Activated effector memory CD4-positive, alpha-beta T cell treated with Interleukin-2 at 50 U/mL for 16 hours (primary cell): ENCODE results near the gene ACTR1B.
"Not testable (repeated sequence)": the region's sequence is repeated elsewhere in the genome, so short reads cannot be mapped to it uniquely, and the experiment has no call there.

ENCODE experiments used
- DNase-seq: peaks from one replicate; pipeline ENCODE4 v3.0.0-alpha.2; 2020

The ACTR1B gene

DNA sequence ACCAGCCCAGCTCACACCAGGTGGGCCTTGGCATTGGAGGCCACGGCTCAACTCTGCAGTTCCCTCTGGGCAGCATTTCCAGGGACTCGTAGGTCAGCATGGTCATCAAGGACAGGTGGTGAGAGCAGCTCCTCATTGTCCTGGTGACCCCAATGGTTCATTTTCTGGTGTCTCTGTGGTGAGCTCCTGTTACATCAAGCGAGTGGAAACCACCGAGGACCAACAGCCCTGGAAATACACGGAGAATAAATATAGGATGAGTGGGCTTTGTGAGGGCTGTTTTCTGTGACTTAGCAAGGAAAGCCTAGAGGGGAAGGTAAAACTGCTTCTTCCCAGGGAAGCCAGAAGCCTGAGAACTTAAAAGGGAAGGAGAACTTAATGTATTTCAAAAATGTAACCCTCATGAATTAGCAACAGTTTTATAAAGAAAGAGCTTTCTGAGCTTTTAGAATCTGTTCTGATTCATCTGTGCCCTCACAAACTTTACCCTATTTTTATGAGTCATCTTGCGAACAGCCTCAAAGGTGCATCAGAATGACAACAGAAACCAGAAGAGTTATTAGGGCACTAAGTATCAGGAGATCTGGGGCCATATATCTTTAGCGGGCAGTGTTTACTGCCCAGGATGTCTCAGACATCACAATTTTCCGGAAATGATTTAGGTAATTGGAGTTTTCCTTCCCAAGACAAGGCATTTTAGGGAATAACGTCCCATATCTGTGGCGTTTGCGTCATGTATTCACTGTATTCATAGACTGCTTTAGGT lies 24.4 kb upstream of the ACTR1B start:
- DNase-seq = no peak

DNA sequence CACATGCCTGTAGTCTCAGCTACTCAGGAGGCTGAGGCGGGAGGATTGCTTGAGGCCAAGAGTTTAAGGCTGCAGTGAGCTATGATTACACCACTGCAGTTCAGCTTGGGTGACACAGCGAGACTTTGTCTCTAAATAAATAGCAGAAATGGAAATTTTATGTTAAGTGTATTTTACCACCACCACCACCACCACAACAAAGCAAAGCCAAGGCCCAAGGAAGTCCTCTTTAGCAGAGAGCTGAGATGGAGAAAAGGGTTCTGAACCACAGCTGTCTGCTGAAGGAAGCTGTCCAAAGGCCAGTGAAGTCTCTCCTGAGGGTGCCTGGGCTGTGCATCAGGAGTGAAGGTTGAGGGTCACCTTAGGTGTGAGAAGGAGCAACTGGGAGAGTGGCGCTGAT lies 23.4 kb upstream of the ACTR1B start:
- DNase-seq = not testable (repeated sequence)

DNA sequence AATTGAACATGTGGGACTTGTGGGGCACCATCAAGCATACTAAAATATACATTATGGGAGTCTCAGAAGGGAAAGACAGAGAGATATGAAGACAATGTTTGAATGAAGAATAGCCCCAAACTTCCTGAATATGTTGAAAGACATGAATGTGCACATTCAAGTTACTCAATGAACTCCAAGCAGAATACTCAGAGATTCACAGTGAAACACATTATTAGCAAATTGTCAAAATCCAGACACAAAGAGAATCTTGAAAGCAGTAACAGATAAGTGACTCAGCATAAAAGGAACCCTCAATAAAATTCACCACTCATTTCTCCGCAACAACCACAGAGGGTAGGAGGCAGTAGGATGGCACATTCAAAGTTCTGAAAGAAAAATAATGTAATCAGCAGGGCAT lies 14.5 kb upstream of the ACTR1B start:
- no peak for DNase-seq

DNA sequence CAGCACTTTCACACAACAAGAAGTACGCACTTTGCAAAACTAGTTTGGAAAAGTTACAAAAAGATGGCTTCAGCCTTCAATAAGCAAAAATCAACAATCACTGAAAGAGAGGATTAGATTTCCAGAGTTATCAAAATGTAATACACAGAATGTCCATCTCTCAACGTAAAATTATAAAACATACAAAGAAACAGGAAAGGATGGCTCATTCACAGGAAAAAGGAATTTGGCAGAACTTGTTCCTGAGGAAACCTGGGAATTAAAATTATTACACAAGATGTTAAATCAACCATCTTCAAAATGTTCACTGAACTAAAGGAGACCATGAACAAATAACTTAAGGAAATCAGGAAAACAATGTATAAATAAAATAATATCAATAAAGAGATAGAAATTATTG lies 13.6 kb upstream of the ACTR1B start:
- no peak for DNase-seq

DNA sequence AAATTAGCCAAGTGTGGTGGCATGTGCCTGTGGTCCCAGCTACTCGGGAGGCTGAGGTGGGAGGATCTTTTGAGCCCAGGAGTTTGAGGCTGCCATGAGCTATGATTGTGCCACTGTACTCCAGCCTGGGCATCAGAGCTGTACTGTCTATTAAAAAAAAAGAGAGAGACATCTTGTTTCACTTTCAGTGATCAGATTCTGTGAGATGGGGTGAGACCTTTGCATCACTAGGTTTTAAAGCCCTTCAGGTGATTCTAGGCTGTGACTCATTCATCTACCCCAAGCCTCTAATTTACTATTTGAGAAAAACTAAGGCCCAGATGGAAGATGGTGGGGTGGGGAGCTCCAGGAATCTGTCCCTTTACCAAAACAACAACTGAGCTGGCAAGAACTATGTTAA lies 12.8 kb upstream of the ACTR1B start:
- DNase-seq = no peak

DNA sequence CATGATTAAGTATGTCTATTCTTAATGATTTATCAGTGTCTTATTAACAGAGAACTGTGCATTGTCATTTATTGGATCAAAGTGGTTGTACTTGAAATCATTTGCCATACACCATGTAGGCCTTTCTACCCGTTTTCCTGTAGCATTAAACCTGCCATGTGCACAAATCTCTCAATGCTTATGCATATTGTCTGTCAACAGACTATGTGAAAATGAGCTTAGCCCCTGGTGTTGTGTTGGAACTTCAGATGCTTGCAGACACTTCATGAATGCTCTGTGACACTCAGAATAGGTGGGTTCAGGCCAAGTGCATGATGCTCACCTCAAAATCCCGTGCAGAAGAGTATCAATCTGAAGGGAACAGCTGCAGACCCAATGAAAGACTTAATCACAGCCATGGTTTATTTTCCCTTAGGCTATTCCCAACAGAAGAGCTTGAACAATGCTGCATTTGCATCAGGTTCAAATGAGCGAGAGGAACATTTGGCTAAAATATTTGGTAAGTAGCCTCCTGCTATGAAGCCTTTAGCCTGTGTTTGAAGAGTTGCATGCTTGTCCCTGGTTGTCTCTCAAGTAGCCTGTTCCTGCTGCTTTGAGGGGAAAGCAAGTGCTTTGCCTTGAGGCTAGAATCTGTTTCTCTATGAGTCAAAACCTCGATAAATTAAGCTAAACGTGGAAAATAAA lies 11.7 kb upstream of the ACTR1B start:
- no peak for DNase-seq

- DNase-seq = no peak
These were observed 10.1 kb upstream of the ACTR1B start for GRCh38 chr2:97673915-97674283.

GRCh38 chr2:97673182-97673914 lies 9.5 kb upstream of the ACTR1B start:
- DNase-seq = no peak

- DNase-seq = not testable (repeated sequence)
These were observed 8.8 kb upstream of the ACTR1B start for GRCh38 chr2:97672606-97673140.

- DNase-seq = no peak
These were observed 7.7 kb upstream of the ACTR1B start for GRCh38 chr2:97671526-97671925.

- no peak for DNase-seq
These were observed 6.6 kb upstream of the ACTR1B start for GRCh38 chr2:97670471-97670870.

DNA sequence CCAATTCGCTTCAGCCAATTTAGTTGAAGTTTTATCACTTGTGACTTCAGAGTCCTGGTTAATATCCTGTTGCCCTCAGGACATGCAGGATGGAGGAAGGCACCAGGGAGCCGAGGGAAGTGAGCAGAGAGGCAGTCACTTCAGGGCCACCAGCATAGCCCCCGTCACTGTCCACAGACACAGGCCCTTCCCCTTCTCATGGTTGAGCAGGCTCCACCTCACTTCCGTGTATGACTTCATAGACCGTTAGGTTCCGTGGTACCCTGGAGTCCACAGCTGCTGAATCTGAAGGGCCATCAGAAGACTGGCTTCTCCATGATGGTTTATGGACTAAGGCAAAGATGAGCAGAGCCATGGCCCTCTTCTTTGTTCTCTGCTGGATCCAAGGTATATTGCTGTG lies 5.6 kb upstream of the ACTR1B start, which contains the start of gene C2orf92:
Gene C2orf92 (plus strand): TSS at position 266 of the 400 bp plus-strand sequence. CDS start 76 bp downstream, at position 342.
- DNase-seq = no peak

DNA sequence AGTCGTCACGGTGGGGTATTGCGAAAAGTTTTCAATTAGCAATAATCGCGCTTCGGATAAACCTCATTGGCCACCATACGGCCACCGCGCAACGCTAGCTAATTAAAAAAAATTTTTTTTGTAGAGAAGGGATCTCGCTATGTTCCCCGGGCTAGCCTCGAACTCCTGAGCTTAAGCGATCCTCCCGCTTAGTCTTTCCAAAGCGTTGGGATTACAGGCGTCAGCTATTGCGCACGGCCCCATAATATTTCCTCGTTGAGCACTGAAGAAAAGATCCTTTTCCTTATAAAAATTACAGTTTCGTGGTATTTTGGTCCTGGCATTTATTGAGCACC lies 759 bp upstream of the ACTR1B start:
- no peak for DNase-seq

DNA sequence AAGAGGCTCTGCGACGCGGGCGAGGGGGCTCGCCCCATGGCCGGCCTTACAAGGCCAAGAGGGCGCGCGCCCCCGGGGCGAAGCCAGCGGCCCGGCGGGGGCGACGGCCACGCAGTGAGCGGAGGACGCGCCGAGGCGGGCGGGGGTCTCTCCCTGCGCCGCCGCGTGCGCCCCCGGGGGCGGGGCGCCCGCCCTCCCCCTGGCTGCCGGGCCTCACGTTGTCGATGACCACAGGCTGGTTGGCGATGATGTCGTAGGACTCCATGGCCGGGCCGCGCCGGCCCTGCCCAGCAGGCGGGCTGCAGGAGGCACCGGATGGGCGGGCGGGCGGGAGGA lies 250 bp downstream of the ACTR1B start:
- no peak for DNase-seq

GRCh38 chr2:97662895-97663625 lies 784 bp downstream of the ACTR1B start:
- DNase-seq = peak; percentile 49

DNA sequence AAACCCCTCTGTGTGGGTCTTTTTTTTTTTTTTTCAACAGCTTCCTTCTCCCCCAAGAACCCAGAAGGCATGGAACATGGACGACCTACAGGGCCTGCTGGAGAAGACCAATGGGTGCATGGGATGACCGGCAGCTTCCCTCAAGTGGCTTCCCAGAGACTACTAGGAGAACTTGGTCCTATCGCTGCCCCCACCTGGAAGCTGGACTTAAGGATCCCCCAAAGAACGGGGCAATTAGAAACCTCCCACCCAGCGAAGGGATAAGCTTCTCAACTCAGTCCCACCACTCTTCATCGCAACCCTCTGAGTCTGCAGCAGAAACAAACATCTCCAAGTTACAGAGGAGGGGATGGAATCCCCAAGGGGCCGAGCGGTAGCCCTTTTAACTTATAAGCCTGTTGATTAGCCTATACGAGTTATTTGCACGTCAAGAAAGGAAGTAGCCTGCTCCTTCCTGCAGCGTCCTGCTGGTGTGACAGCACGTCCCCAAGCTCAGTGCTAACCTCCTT lies 1.4 kb downstream of the ACTR1B start:
- no peak for DNase-seq

- no peak for DNase-seq
These were observed 1.9 kb downstream of the ACTR1B start for GRCh38 chr2:97661927-97662326.

- DNase-seq = no peak
These were observed 3.0 kb downstream of the ACTR1B start for GRCh38 chr2:97660775-97661389.

DNA sequence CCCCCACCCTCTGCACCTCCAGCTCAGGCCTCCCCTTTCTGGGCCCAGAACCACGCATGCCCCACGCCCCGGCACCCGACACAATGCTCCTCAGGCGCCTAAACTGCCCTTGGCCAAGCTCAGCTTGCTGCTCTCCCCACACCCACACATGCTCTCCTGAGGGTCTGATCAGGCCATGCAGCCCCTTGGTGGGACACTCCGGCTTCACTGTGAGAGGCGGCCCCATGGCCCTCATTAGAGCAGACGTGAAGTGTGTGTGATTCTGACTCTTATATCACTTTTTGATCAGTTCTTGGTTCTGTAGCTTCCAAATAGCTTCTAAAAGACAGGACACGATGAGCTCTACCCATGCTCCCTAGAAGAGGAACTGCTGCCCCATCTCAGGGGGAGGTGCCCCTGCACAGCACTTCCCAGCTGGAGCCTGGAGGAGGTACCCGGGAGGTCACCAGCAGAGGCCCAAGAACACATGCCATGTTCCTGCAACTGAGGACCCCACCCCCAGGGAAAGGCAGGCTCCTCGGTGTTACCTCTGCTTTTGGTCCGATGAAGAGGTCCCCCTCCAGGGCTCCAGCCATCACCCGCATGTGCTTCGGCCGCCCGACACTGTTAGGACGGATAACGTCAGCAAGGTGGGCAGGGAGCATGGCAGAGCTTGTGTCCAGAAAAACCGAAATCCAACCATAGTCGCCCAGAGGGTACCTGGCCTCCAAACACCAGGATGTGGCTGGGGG lies 3.6 kb downstream of the ACTR1B start:
- DNase-seq = no peak

DNA sequence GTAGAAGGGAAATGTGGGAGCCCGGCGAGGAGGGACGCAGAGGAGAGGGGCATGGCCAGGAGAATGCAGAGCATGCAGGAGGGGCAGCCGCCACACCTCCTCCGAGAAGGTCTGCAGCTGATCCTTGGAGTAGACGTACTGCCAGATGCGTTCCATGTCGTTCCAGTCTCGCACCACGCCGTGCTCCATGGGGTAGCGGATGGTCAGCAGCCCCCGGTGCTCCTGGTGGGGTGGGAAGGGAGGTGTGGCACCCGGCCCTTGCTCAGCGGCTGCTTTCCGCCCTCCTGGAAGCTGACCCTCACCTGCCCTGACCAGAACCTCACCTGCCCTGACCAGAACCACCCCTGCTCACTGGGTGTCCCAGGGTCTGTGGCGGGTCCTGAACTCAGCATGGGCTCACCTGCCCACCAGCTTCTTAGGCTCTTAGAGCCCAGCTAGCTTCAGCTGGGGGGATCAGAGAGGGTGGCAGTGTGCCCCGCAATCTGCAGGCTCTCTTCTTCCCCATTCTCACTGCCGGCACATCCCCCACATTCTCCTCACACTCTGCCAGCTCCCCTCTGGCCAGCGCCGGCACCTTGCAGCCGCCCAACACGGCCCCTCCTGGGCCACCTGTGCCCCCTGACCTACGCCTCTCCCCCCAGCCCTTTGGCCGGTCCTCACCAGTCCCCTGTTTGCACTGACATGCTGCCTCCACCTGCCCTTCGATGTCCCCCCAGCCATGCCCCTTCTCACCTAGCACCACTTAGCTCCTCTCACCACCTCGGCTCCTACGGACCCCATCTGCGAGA lies 4.4 kb downstream of the ACTR1B start:
- no peak for DNase-seq

DNA sequence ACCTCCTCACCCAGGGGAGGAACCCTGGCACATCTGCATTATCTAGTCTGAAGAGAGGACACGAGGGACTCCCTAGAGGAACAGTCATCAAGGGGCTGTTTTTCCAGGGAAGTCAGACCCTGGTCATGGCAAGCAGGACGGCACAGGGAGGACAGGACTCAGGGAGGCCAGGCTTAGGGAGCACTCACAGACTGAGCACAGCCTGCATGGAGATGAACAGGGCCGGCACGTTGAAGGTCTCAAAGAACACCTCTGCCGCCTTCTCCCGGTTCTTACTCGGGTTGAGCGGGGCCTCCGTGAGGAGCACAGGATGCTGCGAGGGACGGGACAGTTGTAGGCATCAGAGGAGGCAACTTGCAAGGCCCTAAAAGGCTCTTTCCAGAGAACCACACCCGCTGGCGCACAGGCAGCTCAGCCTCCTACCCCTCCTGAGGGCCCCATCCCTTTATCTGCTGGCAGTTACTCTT lies 5.1 kb downstream of the ACTR1B start:
- no peak for DNase-seq
